NCI-H1694 treated with DMSO at 0.1 percent for 48 hours (cell line): ENCODE data around the gene PLEKHG4B.

Experiments used
- DNase-seq: peaks from one replicate; lab custom pipeline; 2025; lab: John Stamatoyannopoulos, UW

Gene PLEKHG4B

GRCh38 chr5:74503-75109 lies 17.4 kb upstream of the PLEKHG4B start:
- DNase-seq, result no peak

- DNase-seq, result no peak
These were observed 16.3 kb upstream of the PLEKHG4B start for GRCh38 chr5:75331-76320.

GRCh38 chr5:76358-77169 lies 15.4 kb upstream of the PLEKHG4B start:
- DNase-seq, result no peak

- DNase-seq, result no peak
These were observed 14.8 kb upstream of the PLEKHG4B start for GRCh38 chr5:77170-77501.

- DNase-seq, result no peak
These were observed 14.4 kb upstream of the PLEKHG4B start for GRCh38 chr5:77546-77945.

GRCh38 chr5:77957-78804 lies 13.8 kb upstream of the PLEKHG4B start:
- DNase-seq, result no peak

- no peak for DNase-seq
These were observed 13.2 kb upstream of the PLEKHG4B start for GRCh38 chr5:78805-79149.

- DNase-seq, result no peak
These were observed 12.7 kb upstream of the PLEKHG4B start for GRCh38 chr5:79263-79662.

- no peak for DNase-seq
These were observed 12.1 kb upstream of the PLEKHG4B start for GRCh38 chr5:79821-80220.

GRCh38 chr5:81391-82021 lies 10.5 kb upstream of the PLEKHG4B start:
- no peak for DNase-seq

- no peak for DNase-seq
These were observed 9.9 kb upstream of the PLEKHG4B start for GRCh38 chr5:82097-82496.

GRCh38 chr5:82570-82969 lies 9.4 kb upstream of the PLEKHG4B start:
- no peak for DNase-seq

GRCh38 chr5:83029-83428 lies 8.9 kb upstream of the PLEKHG4B start:
- DNase-seq, result no peak

- no peak for DNase-seq
These were observed 6.5 kb upstream of the PLEKHG4B start for GRCh38 chr5:85334-85995.

- no peak for DNase-seq
These were observed 2.4 kb upstream of the PLEKHG4B start for GRCh38 chr5:89337-90286.

- DNase-seq, result peak; percentile 69
These were observed 1.1 kb upstream of the PLEKHG4B start for GRCh38 chr5:90590-91547.

GRCh38 chr5:92401-93220 lies 643 bp downstream of the PLEKHG4B start:
- DNase-seq, result peak; percentile 23
